Activated CD8-positive, alpha-beta memory T cell treated with anti-CD3 and anti-CD28 coated beads, Interleukin-2, amount 50 U/mL, for 1 hour (primary cell): ENCODE data around the gene PRKG1.
"Not testable (repeated sequence)": the region's sequence is repeated elsewhere in the genome, so short reads cannot be mapped to it uniquely, and the experiment has no call there.

Experiments used
- DNase-seq: peaks from one replicate; pipeline ENCODE4 v3.0.0-alpha.2; 2020; ENCODE audit errors: extremely low read depth

Gene PRKG1

GRCh38 chr10:51117053-51117660 is 42.9 kb downstream of the PRKG1 start:
- no peak for DNase-seq

- DNase-seq, result no peak
Measured at GRCh38 chr10:51117794-51118193, 43.5 kb downstream of the PRKG1 start.

DNA sequence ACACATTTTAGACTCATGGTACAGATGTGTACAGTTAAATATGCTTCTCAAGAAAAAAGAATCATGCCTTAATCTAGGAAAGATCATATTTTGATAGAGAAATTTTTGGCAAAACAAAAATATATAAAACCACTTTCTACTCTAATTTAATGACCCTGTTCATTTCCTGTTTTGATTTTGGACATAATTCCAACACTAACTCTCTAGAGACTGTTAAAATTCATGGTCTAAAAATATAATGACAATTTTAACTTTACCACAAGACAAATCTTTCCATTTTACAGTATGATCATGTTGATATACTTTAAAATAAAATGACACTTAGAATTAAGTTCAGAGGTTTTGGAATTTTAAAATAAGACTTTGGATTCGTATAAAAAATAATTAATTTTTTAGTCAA is 45.2 kb downstream of the PRKG1 start:
- DNase-seq, result no peak

DNA sequence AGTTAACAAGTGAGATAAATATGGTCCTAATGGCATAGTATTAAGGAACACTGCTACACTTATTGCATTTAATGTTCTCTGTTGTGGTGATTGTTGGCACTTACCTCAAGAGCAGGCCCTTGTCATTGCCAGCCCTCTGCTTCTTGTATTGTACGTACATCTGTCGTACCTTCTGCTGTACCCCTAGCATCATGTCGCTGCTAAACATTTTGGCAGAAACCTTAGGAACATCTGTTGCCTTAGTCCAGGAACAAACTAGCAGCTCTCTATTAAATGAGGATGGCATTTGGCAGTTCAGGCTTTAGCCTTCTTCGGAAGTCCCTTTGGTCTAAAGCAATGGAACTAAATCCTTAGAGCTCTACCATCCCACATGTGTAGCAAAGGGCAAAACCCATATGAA is 47.6 kb downstream of the PRKG1 start:
- DNase-seq, result no peak

DNA sequence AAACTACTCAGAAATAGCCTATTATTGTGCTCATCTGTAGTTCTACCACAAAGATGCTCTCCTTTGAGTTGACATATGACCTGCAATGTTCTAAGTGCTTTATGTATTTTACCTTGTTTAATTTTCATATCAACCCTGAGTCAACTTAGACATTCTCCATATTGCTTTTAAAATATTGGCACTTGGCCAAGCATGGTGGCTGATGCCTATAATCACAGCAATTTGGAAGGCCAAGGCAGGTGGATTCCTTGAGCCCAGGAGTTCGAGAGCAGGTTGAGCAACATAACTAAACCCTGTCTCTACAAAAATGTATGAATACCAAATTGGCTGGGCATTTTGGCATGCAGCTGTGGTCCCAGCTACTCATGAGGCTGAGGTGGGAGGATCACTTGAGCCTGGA is 50.6 kb downstream of the PRKG1 start:
- DNase-seq, result no peak

DNA sequence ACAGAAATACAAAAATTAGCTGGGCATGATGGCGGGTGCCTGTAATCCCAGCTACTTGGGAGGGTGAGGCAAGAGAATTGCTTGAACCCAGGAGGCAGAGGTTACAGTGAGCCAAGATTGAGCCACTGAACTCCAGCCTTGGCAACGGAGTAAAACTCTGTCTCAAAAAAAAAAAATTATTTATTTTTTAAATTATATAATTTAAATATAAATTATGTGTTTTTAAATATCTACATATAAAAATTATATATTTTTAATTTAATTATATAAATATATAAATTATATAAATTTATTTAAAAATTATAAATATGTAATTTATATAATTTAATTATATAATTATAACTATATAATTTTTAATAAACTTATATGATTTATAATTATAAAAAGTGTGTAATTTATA is 51.2 kb downstream of the PRKG1 start:
- no peak for DNase-seq

DNA sequence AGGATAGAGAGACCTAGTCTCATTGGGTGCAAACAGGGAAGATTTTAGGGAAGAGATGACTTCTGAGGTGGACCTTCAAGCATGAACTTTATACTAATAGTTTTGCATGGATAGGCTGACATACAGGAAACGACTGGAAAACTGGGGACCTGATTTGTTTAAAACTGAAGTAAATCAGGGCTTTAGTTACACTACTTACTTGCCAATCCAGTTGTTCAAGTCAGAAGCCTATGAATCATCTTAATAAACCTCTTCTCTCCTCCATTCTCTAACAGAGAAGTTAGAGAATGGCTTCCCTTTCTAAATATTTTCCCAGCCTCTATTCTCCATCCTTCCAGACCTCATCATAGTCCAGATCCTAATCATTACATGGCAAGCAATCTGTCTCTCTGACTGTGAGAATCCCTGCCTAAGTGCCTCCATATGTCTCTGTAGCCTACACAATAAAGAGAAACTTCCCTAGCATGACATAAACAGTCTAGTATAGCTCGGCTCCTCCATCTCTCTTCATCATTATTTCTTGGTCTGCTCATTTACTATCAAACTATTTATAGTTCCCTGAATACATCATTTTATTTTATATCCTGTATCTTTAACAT is 55.8 kb downstream of the PRKG1 start:
- no peak for DNase-seq

DNA sequence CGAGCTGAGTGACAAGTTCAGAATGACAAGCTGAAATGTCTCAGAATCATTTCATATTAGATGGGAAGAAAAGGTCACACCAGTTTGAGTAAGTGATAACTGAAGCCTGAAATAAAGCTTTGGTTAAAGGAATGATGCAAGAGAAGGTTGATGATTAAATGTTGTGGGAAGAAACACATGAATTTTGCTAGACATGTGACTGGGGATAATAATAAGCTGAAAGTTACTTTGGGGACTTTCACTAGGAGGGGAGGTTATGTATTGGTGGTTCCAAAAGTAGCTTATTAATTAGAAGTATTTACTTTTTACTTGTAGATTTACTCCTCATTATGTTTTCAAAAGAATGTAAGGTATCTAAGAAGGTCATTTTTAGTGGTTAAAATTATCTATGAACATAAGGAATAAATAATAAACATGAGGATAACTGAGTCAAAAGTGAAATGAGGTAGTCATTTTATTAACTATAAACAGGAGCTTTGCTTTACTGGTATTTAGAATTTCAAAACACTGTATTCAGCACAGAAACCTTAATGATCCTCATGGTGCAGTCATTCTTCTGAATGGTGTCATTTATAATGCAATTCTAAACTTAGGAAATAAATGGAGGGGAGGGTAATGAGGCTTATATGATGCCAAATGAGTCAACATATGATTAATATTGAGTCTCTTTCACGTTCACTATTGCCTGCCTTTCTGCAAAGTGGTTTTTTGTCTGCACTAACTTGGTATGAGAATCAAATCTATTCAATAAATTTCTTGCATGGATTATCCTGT is 63.7 kb downstream of the PRKG1 start:
- DNase-seq, result no peak

GRCh38 chr10:51139176-51139575 is 64.9 kb downstream of the PRKG1 start:
- DNase-seq, result no peak

- no peak for DNase-seq
Measured at GRCh38 chr10:51141010-51141409, 66.7 kb downstream of the PRKG1 start.

- DNase-seq, result no peak
Measured at GRCh38 chr10:51144161-51144781, 70.0 kb downstream of the PRKG1 start.

GRCh38 chr10:51145375-51145774 is 71.1 kb downstream of the PRKG1 start:
- DNase-seq, result no peak

DNA sequence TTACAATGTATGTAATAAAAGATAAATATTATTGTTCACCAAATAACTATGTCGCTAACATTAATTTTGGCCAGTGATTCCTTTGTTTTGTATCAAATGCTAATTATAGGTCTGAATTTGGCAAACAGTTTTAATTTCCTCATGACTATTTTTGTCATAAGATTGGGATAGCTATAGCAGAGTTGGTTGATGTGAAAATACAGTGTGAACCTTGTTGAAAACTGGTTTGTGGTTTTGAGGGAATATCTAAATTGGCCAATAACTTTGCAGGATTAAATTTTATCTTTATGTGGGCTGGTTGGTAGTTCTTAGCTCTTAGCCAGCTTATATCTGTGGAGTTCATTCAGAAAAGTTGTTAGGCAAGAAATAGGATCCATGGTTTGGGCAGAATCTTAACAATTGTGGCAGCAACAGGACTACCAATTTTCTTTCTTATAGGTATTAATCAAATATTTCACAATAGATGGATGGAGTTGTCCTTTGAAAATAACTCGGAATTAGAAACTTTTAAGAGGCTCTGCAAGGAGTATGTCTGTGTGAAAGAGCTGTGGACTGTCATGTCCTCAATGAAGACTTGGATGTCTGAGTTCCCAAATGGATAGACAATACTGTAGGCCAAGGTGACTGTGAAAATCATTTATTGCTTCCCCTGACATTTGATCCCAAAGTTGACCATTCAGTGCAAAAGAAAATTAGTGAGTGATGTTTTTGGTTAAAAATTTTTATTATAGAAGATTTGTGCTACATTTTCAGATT is 73.5 kb downstream of the PRKG1 start:
- DNase-seq, result no peak

GRCh38 chr10:51156926-51157325 is 82.6 kb downstream of the PRKG1 start:
- DNase-seq, result no peak

DNA sequence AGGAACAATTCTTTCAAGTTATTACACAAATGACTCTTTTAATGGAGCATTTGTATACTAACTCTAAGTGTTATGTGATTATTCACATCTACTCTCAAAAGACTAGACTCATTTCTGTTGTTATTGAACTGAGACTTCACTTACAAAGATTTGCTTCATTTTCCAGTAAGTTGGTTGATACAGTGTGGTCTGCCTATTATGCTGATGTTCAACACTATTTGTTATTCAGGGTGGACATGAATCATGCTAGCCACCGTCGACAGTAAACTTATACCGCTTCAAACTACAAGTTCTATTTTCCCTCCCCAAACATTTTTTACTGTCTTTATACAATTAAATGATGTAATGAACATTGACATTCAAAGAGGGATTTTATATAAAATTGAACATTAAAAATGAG is 84.5 kb downstream of the PRKG1 start:
- DNase-seq, result no peak

DNA sequence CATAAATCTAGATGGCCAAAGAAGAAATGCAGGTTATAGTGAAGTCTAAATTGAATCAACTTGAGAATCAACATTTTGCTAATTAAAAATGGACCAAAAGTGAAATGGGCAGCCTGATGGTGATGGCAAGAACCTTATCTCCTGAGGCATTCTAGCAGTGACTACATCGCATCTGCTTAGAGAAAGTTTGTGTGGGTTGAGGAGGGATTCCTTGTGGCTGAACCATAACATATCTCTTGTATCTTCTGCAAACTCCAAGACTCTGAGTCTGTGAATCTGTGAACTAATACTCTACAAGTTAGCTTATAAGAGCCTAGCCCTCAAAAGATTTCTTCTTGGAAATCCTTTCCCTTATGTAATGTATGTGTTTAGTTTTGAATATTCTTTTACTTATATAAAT is 85.6 kb downstream of the PRKG1 start:
- no peak for DNase-seq

DNA sequence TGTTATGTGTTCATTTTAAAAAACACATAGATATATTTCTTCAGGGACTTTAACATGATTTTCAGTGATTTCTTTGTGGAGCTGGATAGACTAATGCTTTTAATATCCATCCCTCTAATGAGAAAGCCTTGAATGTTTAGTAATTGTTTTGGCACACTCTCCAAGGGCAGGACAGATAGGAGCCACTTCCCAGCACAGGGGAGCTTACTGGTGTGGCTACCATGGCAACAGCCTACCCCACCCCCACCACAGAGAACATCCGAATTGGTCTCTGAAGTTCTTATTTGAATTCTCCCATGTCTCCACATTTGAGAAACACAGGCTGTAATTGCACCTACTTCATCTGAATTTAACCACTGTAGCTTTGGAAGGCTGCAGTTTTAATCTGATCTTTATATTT is 87.7 kb downstream of the PRKG1 start:
- no peak for DNase-seq

GRCh38 chr10:51163380-51164049 is 89.2 kb downstream of the PRKG1 start:
- not testable (repeated sequence) for DNase-seq

DNA sequence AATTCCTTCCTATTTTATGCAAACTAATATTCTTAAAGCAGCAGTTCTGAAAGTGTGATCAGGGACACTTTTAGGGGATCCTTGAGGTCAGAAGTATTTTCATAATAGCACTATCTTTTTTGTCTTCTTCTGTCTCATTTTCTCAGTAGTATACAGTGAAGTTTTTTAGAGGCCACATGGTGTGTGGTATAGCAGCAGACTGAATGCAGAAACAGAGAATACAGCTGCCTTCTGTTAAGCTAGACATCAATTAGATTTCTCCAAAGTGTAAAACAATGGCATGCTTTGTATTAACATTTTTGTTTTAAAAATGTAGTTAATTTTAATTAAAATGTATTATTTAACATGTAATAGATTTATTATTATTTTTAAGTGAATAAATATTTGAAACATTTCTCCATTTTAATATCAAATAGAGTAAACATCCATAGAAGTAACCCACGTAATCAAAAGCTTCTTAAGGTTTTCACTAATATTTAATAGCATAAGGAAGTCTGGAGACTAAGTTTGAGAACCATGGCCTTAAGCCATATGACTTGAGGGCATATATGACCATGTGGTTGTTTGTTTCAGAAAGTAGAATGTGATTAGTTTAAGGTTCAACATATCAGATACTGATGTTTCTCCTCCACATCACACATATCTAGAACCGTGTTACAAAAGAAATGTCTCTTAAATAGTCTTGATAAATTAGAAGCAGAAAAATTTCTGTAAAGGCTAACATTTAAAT is 94.0 kb downstream of the PRKG1 start:
- DNase-seq, result no peak

DNA sequence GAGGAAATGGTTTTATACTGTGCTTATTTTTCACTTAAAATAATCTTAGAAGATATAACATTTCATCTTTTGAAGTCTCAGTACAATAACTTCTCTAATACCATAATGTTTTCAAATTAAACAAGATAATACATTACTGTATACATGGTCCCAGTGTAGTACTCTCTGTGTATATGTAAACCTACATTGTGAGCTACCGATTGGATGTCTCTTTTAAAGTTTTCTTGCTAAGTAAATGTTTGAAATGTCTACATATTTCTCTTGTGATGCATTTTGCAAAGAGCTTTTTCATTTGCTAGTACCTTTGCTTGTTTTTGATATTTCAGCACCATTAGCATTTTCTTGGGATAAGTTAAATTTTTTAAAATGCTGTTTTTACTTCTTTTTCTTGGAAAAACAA is 94.8 kb downstream of the PRKG1 start:
- DNase-seq, result no peak
